Hematopoietic multipotent progenitor cell (in vitro differentiated cells): ENCODE data around the gene PLXNA4. TPM values are rescaled to one million over a fixed set of nuclear protein-coding genes. Genes with fewer than 3 reads are reported as not detected.
"Not testable (repeated sequence)": the region's sequence is repeated elsewhere in the genome, so short reads cannot be mapped to it uniquely, and the experiment has no call there.

Experiments
- DNase-seq, 3 donors: peaks; one replicate each; pipeline ENCODE4 v3.0.0-alpha.2; 2011 to 2015; ENCODE audit warnings: low read depth in 2 of 3, low spot score in 2 of 3
- total RNA-seq: library from RNA; depleted of rRNA; stranded (reverse); fragments of >200 nt; gene quantifications from one replicate; pipeline ENCODE4 v1.2.3, GENCODE V29; 2012

The PLXNA4 gene
- total RNA-seq, 1 donor, result 0.27 TPM

- no peak for DNase-seq
Observed at GRCh38 chr7:132398253-132398925, 177.9 kb downstream of the PLXNA4 start.

- DNase-seq, result no peak
Observed at GRCh38 chr7:132397070-132397469, 179.2 kb downstream of the PLXNA4 start.

- DNase-seq, result no peak
Observed at GRCh38 chr7:132395361-132395760, 180.9 kb downstream of the PLXNA4 start.

- peak in 2 of 3 donors; percentile 23 to 55 for DNase-seq
Observed at GRCh38 chr7:132394283-132395198, 181.7 kb downstream of the PLXNA4 start.

GRCh38 chr7:132393789-132394261 is 182.4 kb downstream of the PLXNA4 start:
- DNase-seq, result no peak

GRCh38 chr7:132392713-132393112 is 183.6 kb downstream of the PLXNA4 start:
- DNase-seq, result no peak

GRCh38 chr7:132390705-132391104 is 185.6 kb downstream of the PLXNA4 start:
- DNase-seq, result no peak

GRCh38 chr7:132390049-132390448 is 186.2 kb downstream of the PLXNA4 start:
- not testable (repeated sequence) for DNase-seq

- DNase-seq, result no peak
Observed at GRCh38 chr7:132388688-132389087, 187.6 kb downstream of the PLXNA4 start.

GRCh38 chr7:132387596-132387995 is 188.7 kb downstream of the PLXNA4 start:
- DNase-seq, result no peak

- DNase-seq, result no peak
Observed at GRCh38 chr7:132386201-132386681, 190.0 kb downstream of the PLXNA4 start.

GRCh38 chr7:132383962-132384361 is 192.3 kb downstream of the PLXNA4 start:
- DNase-seq, result no peak

GRCh38 chr7:132381742-132382472 is 194.4 kb downstream of the PLXNA4 start:
- DNase-seq, result no peak

- no peak for DNase-seq
Observed at GRCh38 chr7:132380059-132380458, 196.2 kb downstream of the PLXNA4 start.

GRCh38 chr7:132379292-132379691 is 197.0 kb downstream of the PLXNA4 start:
- no peak for DNase-seq

- no peak for DNase-seq
Observed at GRCh38 chr7:132377703-132378584, 198.3 kb downstream of the PLXNA4 start.

GRCh38 chr7:132377015-132377414 is 199.3 kb downstream of the PLXNA4 start:
- no peak for DNase-seq

- no peak for DNase-seq
Observed at GRCh38 chr7:132376361-132377013, 199.8 kb downstream of the PLXNA4 start.

- DNase-seq, result no peak
Observed at GRCh38 chr7:132373879-132374278, 202.4 kb downstream of the PLXNA4 start.
